ENCODE data around the gene SLC8A3.

Gene SLC8A3

DNA sequence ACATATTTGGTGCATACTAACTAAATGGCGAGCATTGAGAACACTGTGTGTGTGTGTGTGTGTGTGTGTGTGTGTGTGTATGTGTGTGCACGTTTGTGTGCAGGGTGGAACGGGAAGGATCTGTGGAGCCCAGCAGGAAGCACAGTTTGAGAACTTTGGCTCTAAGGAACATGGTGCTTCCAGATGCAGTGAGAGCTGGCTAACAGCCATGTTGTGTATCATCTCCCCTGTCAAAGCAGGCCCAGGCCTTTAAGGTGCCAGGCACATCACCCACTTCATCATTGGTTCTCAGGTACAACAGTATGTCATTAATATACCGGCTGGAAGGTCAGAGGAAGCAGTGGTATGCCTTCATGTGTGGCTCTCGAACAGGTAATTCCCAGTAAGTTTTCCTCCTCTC, 72.5 kb downstream of the SLC8A3 start:
- no peak for DNase-seq

DNA sequence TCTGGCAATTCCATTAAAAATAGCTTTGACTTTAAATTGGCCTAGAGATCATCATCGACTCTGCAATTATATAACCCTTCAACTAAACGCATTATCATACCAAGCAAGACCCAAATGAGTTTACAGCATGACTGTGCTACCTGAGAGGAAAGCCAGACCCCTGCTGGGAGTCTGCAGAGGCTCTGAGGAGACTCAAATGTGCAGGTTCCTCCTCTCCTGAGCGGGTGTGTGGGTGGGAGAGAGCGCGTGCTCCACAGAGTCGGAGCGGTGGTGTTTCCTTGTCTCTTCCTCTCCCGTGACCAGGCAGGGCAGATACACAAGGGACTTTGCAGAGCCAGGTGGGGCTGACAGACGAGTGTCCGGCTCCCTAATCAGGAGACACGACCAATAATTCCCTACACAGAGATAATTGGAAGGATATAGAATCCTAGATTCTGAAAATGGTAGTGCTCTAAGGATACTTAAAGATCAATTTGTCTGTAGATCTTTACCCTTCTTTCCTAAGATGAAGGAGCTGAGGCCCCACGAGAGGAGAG, 74.1 kb downstream of the SLC8A3 start:
- no peak for DNase-seq

DNA sequence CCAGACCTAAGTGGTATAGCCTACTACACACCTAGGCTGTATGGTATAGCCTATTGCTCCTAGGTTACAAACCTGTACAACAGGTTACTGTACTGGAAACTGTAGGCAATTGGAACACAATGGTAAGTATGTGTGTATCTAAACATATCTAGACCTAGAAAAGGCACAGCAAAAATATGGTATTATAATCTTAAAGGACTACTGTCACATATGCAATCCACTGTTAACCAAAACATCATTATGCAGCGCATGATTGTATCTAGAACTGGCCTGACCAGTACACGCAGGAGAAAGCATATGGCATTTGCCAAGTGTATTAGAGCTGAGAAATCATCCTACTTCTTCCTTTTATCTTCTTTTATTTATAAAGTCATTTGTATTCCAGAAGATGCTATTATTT, 75.5 kb downstream of the SLC8A3 start:
- no peak for DNase-seq

DNA sequence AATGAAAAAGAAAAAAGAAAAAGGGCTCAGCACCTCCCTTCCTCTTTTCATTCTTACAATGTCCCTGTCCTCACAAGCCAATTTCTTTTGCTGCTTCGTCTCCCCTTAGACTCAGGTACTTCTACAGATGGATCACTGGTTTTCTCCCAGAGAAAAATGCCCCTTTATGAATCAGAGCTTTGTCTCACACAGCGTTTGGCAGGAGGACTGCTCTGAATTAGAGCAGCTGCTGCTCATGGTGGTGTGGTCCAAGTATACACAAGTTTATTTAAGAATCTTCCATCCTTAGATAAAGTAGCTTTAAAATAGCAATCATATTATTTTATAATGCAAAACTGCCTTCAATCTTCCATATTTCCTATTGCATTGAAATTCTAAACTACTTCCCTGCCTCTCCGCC, 80.3 kb downstream of the SLC8A3 start:
- DNase-seq = no peak

DNA sequence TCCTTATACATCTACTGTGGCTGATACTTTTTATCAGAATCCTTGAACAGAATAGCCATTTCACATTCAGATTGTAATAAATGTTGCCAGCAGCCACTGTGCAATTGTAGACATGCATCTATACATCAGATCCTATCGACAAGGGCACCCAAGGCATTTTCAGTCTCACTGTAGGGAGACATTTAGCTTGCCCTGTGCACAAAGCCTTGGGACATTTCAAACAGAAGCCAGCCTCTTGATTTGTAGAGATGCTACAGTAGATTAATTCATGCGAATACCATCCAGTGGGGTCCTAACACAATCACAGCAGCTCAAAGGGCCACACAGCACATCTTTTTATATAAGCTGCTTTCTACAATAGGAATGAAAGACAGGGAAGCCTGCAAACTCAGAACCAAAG, 81.4 kb downstream of the SLC8A3 start:
- no peak for DNase-seq

DNA sequence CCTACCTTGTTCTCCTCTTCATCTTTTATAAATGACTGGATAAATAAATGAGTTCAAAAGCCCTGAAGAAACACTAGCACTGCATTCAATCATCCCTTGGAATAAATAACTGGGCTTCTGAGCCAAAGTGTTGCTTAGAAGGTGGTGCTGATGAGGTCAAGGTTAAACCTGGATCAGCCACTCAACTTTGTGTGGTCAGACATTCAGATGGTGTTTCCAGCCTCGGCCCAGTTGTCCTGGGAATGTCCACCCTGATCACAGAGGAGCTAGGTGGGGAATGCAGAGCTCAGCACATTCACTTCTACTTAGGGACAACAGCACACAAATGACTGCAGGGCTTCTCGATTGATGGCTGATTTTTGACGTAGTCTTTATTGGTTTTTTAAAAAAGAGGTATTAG, 88.7 kb downstream of the SLC8A3 start:
- DNase-seq = no peak

DNA sequence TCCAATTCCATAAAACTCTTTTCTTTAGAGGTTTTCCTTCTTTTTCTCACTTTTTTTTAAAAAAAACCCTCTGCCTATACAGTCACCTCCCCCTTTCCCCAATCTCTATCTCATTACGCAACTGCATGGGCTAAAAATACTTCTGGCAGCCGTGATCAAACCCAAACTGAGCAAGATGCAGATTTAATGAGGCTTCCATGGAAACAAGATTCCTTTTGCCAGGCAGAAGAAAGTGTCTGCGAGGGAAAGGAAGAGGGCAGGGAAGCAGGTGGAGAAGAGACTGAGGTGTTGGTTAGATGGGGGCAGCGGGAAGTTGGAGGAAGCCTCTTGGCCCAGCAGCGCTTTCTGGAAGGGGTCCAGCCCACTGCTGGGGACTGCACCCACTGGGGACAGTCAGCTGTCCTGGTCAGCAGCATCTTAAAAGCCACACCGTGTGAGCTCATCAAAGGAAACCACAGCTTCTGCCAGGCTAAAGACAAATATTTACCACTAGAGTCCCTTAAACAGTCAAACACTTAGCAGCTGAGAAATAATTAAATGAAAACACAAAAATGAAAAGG, 90.4 kb downstream of the SLC8A3 start:
- no peak for DNase-seq

DNA sequence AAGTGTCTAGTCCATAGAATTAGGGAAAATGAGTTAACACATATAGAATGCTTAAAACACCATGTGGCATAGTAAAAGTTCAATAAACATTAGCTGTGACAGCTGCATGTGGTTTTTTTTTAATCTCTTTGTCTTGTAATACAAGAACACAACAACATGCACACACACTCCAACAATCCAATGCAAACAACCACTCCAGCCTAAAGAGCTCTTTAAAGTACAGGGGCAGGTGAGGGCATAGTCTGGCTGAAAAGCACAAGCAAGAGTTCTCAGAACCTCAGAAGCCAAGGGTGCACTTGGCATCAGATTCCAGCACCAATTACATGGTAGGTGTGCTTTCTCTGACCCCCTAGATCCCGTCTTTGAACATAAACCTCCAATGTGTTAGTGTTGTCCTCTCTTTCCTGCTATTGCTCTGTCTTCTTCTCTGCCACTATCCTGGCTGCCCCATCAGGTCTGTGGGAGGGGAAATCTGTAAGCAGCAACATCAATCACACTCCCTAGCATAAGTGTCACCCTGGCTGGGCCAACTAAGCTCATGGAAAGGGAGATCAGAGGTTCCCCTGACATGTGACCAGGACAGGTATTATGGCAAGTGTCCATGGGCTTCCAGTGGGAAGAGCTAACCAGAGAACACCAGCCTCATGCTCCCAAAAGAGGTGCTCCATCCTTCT, 91.0 kb downstream of the SLC8A3 start:
- DNase-seq = no peak

DNA sequence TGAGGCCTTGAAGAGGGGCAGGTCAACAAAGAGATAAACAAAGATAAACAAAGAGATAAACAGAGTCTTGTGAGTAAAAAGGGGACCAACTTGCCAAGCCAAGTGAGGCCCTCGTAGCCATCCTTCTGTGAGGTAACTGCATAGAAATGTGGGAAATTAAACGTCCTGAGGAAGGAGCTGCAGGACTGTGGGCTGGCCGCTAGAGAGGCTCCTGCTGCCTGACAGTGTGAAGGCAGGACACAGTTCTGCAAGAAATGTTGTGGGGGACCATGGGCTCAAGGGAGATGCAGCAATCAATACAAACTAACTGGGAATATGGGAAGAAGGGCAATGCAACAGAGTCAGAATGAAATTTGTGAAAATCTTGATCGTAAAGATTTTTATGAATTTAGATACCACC, 91.9 kb downstream of the SLC8A3 start:
- no peak for DNase-seq

DNA sequence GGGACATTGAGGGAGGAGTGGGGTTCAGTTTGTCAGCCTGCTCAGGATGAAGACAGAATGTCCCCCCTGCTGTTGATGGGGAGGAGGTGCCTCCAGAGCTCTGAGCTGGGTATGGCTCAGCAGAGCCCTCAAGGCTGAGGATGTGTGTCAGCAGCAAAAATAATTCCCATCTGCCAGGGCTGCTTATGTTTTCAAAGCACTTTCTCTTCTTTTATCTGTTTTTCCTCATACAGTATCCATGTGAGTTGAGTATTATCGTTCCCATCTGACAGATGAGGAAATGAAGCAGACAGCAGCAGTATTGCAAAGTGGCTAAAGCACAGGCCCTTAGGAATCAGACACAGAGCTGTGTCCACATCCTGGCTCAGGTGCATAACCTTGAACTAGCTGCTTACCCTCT, 94.1 kb downstream of the SLC8A3 start:
- DNase-seq = no peak

DNA sequence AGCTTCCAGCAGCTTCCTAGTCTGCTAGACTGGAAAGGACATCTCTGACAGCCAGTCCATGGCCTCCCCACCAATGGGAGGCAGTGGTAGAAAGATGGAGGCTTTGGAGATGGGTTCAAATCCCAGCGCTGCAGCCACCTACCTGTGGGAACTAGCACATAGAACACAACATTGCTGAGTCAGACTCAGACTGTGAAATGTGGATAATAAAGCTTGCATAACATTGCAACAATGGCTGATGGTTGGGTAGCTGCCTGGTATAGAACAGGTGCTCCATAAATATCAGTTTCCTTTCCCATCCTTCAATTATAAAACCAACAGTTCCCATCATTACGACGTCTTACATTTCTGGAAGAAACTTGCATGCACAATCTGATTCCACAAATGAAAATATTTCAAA, 94.6 kb downstream of the SLC8A3 start:
- DNase-seq = no peak

DNA sequence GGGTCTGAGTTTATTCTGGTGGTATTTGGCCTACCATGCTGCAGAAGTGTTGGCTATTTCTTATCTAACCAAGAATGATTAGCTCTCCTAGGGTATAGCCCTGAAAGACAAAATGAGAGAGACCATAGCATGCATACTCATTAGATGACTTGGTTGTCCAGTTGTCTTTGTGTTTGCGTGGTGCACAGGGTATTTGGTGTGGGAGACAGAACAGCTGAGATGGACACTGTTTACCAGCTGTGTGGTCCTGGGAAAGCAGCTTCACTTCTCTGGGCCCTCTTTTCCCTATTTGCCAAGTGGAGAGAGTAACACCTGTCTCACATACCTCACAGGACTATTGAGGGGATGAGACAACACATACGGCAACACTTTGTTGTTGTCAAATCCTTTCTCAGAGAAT, 95.6 kb downstream of the SLC8A3 start:
- DNase-seq = no peak

DNA sequence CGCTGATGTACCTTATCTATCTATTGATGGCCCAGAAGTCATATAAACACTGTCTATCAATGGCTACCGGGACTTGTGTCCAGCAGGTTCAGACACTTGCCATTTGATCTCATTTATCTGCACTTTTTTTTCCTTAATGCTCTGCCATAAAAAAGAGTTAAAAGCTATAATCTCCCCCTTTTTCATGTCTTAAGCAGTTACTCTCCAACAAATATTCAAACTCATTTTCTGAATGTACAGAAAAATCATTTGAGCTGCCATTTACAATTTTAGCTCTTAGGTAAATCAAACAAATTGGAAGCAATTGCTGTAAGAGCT, 101.4 kb downstream of the SLC8A3 start:
- no peak for DNase-seq

DNA sequence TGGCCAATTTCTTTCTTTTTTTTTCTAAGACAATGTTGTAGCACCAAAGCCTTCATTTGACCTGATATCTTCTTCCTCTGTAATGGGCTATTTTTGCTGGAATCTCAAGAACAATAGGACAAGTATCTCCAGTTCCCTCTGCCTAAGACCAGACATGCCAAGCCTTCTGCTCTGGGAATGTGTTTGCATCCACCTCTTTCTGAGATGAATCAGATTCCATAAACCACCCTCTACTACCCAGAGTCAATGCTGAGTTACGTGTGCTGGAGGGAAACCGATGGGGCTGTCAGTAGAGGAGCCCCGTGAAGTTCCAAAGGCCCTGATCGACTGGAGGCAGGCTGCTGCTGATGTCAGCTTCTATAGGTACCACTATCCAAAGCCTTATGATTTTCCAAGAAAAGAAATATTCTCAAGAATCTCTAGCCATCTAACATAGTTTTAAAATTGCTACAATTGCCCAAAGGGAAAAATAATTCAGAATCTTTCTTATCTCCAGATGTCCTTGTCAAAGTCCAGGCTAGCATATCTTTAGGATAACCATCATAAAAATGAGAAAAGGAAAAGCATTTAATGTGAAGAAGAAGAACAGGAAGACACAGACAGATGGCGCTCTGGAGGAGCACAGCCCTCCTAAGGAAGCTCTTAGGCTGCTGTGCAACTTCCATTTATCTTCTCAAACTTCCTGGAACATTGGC, 101.9 kb downstream of the SLC8A3 start:
- peak in 1 of 2 donors; percentile 47 for DNase-seq

DNA sequence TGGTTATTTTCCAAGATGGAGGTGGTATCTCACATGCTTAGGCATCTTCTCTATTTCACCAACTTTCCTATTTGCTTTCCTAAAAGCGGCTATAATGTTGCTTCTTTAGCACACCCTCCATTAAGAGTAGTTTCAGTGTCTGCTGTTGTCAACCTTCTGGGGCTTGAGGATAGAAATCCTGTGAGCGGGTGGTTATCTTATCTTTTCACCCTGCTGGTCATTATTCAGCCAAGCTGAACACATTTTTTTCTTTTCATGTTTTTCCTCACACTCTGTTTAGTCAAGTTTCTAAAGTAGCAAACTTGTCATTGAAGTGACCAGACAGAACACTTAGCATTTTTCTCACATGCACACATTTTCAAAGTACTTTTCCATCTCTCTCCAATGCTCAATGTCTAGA, 104.5 kb downstream of the SLC8A3 start:
- no peak for DNase-seq

DNA sequence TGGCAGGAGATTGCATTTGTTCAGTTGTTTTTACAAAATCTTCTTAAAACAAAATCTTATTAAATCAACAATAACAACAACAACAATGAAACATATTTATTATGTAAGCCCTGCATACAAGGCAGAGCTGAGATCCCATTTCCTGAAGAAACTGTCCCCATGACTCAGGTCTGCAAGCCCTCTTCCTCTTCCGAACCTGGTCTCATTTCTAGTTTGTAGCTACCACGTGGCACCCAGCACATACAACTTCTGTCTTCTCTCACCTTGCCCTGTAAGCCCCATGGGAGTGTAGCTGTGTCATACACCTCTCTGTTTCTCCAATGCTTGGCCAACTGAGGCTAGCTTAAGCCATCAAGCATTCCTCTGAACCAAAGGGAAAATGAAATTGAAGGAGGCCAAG, 106.4 kb downstream of the SLC8A3 start:
- no peak for DNase-seq

DNA sequence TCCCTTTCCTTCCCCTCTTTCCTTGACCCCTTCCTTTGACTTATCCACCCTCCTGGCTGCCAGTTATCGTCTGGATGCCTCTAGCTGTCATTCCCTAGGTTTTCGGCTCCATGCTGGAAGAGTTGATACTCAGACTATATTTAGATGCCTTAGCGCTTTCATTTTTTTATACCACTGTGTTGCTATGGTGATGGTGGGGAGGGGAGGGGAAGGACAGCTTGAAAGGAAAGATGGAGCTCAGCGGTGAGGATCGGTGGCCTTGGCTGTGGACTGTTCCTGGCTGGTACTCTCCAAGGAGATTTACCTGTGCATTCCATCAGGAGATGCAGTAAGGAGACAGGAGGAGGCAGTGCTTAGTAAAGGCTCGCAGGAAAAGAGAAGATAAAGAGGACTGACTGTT, 108.7 kb downstream of the SLC8A3 start:
- no peak for DNase-seq

DNA sequence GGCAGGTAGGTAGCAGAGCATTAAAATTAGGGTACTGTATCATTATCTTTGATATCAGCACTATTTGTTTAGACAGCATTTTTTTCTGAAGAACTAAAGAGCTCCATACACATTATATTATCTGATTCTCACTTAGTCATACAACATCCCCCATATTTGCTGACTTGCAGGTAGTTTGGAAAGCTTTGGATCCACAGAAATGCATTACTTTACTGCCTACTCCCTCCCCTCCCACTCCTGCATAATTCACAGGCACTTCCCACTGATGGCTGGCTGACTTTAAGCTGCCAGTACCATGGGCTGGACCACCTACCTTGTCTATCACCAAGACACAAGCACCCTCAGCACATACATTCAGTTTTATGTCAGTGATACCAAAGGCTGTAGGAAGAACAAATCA, 110.4 kb downstream of the SLC8A3 start:
- DNase-seq = no peak

DNA sequence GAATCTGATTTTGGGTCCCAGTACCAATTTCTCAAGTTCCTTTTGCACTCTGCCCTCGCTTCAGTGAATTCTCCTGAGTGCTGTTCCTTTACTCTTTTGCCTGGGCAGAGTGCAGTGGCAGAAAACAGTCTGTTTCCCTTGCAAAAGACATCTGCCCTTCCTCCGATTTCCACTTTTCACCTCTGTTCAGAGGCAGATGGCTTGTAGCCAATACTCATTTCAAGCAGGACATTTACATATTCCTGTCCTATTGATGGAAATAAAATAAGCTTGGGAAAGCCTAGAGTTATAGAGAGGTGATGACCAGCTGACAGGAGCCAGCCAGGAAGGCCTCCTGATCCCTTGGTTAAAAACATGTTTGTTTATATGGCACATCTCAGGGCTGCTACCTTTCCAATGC, 111.0 kb downstream of the SLC8A3 start:
- no peak for DNase-seq

DNA sequence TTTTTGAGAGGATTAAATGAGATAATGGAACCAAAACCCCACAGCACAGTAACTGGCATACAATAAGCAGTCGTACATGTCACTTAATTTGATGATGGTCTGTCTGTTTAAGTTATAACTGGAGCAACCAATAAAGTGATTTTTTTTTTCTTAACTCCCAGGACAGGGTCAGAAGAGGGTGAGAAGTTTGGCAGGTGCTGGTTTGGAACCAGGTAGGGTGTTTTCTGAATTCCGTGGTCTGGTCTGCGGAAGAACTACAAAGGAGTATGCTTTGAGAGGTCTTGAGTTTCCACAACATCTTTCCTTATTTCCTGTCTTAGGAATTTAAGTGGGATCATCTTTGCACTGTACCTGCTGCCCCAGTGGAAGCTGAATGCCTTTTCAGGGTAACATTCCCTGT, 111.7 kb downstream of the SLC8A3 start:
- DNase-seq = no peak

DNA sequence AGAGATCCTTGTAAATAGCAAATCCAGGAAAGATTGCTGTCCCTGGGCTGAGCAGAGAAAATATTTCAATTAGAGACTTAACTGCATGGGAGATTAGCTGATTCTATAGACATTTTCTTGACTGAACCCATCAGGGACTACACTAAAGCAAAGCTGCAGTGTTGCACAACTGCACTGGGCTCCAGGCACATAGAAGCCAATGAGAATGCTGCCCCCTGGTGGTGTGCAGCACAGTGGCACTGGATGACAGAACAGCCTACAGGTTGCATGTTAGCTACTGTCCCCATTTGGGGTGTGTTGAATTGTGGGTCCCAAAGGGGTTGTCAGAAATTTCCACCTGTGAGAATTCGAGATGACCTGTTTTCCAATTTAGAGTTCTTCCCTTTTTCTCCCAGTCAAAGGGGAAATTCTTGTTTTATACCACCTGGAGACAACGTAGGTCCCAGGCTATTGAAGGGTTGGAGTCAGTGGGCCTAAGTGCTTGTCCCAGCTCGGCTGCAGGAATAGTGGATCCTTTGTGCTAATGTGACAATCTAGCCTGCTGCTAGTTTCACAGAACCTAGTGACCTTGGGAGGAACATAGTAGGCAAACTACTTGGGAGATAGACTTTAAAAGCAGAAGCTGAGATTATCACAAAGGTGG, 114.7 kb downstream of the SLC8A3 start:
- DNase-seq = no peak

DNA sequence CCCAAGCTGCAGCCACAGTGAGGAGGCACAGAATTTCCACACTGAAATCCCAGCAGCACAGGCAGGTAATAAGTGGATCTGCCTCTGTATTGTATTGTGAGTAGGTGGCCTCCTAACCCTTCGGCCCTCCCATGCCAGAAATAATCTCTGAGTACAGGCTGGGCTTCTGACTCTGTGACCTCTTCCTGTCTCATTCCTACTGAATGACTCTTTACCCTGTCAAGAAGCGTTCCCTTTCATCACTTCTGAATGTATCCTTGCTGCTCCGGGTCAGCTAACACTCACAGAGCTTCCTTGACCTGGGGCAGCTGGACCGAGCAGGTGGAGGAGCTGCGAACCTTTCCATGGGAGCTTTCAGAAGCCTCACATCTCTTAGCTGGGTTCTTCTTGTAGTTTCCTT, 119.6 kb downstream of the SLC8A3 start:
- no peak for DNase-seq

DNA sequence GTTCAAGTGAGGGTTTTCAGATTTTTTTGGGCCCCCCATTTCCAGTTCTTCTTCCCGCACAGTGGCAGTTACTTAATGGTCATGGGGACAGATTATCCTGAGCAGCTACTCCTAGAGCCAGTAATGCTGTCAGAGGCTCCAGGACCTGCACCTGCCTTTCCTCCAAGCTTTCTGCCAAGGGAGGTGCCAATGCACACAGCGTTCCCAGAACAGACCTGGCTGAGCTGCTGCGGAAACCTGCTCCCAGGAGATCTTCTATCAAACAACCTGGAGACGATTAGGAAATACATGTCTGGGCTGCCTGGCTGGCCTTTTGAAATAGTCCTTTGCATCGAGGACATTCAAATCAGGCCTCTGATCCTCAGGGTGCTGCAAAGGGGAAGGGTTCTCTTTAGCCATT, 120.9 kb downstream of the SLC8A3 start:
- no peak for DNase-seq

Measured in bone marrow (tissue), 2 donors.